NCI-H146 (cell line): ENCODE measurements around the gene PIM2.
A peak's percentile ranks its signal among the peaks of the same experiment; 100 is the strongest.

Experiments
- DNase-seq: peaks from one replicate; lab custom pipeline; 2025; lab: John Stamatoyannopoulos, UW

PIM2 gene

DNA sequence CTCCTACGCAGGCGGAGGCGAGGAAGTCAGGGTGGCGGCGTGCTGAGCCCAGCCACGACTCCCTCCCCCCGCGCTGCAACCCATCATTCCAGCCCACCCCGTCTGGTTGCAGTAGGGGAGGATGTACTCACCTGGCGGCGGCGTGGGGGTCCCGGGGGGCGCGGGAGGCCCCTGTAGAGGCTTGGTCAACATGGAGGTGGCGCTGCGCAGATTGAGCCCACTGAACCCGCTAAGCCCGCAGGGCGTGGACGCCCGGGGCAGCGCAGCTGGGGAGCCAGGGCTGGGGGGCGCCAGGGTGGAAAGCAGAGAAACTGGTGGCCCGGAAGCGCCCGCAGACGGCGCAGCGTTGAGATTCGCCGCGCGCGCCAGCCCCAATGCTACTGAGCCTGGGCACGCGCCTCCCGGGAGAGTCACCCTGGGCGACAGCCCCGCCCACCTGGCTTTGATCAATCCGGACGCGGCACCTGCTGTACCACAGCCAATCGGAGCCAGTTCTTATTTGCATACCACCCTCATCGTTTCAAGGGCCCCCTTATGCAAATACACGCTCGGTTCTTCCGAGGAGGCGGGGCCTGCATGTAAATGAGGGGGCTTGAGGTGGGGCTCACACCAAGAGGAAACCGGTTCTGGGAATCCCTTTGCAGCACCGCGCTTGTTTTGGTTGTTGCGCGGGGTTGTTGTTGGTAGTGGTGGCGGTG is at the start of gene PIM2:
PIM2 (minus strand) TSS at position 382 of the 698 bp plus-strand sequence; CDS start at position 192, 190 bp downstream.
- peak; percentile 97 for DNase-seq

DNA sequence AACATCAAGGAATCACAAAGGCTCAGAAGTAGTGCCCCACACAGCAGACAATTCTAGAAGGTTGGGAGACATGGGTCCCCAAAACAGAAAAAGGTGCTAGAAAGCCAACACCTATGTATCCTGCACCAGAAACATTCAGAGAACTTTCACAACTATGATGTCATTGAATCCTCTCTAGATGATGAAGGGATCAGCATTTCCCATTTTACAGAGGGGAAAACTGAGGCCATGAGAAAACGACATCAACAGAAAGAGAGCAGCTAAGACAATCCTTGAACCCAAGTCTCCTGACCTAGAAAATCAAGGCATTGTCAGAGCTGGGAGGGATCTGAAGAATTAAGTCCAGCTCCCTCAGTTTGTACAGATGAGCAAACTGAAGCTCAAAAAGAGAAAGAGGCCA is 49.6 kb upstream of the PIM2 start:
- no peak for DNase-seq

DNA sequence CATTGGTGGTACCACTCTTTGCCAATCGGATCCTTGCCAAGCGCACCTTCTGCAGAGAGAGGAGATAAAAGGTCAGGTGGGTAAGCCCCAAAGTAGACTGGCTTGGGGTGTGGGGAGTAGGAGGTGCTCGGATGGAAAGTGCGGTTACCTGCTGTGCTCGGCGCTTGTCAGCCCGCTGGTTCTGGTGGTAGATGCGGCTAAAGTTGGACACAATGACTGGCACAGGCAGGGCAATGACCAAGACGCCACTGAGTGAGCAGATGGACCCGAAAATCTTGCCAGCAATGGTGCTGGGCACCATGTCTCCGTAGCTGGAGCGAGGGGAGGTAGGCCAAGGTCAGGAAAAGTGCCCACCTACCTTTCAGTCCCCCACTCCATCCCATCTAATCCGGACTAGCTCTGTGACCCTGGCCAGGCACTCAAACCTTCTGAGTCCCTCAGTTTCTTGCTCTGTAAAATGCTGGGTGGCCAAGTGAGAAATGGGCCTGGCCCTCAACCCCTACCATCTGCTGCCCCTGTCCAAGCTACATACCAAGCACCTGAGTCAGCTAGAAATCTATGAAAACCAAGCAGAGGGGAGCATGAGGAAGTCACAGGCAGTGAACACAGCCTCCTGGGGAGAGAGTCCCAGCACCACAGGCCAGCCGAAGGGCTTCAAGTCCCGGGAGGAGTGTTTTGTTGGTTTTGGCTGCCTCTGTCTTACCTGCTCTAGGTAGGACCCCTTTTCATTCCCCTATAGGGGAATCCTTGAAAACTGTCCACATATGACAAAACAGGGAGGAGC is 48.2 kb upstream of the PIM2 start:
- DNase-seq: no peak

DNA sequence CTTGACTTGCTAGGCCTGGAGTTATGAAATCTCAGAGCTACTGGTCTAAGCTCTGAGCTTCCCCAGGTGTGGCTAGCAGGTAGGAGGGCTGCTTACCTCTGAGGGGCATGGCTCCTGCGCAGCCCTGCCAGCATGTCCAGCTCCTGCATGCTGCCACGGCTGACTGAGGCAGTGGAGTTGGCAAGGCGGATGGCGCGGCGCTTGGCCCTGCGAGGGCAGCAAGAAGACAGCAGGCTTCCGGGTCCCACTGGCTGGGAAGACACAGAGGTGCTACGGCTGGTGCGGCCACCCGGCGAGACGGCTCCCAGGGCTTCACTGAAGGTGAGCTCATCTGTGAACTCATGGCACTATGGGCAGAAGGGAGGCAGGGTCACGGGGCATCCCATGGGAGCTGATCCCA is 47.1 kb upstream of the PIM2 start:
- no peak for DNase-seq

DNA sequence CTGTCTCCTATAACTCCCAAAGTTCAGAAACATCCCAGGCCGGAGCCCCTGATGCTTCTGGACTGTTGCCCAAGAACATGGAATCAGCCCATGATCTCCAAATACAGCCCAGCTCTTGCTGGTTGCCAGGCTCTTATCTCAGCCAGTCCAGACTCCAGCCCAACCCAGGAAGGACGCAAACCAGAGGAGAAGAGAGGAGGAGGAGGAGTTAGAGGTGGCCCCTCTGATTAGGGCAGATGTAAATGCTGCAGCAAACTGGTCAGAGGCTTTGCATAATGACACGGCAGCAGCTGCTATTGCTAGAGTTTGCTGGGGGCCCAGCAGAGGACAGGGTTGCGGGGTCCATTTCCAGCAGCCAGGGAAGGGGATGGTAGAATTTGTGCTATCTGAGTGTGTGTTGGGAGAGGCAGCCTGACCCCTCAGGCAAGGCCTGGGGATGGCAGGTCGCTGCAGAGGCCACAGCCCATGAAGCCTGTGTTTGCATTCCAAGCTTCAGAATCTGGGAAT is 42.8 kb upstream of the PIM2 start:
- DNase-seq: no peak

DNA sequence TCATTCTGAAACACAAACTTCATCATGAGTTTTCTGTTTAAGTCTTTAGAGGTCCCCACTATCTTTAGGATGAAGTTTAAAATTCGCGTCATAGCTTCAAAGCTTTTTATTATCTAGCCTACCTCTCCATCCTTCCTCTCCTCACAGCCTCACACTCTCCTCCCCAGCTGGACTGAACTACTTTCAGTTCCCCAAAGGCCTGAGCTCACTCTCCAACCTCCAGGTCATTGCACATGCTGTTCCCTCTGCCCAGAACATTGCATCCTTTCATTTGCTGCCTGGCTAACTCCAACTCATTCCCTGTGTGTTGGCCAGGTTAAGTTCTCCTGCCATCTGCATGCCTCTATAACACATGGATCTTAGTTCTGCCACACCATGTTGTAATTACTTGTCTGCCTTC is 41.5 kb upstream of the PIM2 start:
- DNase-seq: no peak

DNA sequence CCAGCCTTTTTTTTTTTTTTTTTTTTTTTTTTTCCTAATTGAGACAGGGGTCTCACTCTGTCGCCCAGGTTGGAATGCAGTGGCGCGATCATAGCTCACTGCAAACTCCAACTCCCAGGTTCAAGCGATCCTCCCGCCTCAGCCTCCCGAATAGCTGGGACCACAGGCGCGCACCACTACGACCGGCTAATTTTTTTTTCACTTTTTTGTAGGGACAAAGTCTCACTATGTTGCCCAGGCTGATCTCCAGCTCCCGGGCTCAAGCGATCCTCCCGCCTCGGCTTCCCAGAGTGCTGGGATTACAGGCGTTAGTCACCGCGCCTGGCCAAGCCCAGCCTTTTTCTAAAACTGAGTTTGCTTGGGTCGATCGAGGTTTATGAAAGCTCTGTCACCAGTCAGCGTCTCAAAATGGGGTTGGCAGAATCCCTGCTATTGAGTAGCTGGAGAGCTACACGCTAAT is 39.8 kb upstream of the PIM2 start:
- peak; percentile 39 for DNase-seq

DNA sequence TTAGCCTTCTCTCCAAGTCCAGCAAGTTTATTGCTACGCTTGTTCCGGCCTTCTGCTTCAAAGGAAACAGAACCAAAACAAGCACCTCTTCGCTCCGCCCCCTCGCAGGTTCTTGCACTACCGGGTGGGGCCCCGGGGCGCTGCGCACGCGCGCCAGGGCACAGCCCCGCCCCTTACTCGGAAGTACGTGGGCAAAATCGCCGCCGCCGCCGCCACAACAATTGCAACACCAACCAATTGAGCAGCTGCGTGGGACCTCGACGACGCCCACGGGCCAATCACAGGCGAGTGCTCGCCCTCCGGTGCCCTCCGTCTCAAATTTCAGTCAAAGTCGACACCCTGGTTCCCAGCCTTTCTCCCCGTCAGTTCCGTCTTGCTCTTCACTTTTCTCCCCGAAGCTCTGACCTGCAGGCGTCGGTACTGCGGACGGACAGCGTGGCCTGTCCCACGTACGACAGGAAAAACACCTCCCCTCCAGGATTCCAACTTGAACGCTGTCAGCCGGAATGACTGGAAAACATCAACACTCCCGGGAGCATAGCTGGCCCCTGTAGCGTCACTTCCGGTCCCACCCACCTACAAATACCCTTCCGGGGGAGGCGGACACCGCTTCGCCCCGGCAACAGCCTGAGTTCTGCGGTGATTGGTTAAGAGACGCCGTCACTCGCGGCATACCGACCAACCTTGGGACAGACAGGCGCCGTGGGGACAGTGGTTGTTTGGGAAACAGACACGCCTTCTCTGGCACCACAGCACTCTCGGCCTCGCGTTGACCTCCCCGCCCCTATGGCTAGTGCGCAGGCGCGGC is 39.2 kb upstream of the PIM2 start:
- DNase-seq: peak; percentile 98

DNA sequence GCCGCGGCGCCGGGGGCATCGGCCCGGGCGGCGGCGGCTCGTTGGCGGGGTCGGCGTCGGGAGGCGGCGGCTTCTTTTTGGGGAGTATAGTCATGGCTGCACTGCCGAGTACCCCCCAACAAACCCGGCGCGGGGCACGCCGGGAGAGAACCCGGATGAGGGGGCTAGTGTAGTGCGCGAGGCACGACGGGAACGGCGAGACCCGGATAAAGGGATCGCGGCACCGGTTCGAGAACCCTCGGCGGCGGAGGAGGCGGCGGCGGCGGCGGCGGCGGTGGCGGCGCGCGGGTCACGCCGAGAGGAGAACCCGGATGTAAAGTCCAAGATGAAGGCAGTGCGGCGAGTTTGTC is 38.6 kb upstream of the PIM2 start, which contains the start of gene OTUD5:
OTUD5 (minus strand) TSS at position 131 of the 350 bp plus-strand sequence; CDS start at position 94, 37 bp downstream.
- DNase-seq: peak; percentile 73

DNA sequence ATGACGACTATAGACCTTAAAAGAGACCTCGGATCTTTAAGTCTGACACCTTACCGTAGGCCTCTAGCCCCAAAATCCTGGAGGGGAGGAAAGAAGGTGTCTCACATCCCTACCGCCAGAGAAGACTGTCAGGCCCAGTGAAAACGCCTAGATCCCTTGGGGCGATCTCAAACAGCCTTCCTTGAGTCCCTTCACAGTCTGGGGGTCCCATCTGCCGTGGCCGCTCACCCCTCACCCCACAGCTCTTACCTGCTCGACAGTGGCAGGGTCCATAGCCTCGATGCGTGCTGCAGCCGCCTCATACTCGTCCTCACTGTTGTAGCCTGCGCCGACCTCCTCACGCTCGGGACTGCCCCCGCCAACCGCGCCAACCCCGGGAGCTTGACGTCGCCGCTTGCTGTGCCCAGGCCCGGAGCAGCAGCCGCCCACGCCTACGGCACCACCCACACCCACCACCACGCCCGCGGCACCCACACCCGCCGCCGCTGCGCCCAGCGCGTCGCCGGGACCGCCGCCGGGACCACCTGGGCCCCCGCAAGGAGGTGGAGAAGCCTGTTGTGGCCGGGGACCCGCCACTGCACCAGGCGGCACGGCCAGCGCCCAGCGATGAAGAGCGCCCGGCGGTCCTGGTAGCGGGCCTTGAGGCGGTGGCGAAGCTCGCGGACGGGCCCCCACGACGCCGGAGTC is 38.0 kb upstream of the PIM2 start:
- peak; percentile 6 for DNase-seq

DNA sequence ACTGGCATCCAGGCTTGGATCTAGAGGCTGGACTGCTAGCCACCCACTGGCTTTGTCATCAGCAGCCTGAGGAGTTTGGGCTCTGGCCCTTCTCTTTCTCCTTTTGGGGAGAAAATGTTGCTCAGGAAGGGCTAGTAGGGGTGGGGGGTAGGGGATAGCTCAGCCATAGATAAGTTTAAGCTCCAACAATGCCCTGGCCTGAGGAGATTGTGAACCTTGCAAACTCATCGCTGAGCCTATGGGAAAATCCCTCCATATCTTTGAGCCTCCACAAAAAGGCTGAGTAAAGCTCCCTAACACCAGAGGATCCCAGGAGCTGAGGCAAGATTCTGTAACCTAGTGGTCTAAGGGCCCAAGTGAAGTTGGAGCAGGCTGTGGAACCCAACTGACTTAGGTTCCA is 29.8 kb upstream of the PIM2 start:
- no peak for DNase-seq

DNA sequence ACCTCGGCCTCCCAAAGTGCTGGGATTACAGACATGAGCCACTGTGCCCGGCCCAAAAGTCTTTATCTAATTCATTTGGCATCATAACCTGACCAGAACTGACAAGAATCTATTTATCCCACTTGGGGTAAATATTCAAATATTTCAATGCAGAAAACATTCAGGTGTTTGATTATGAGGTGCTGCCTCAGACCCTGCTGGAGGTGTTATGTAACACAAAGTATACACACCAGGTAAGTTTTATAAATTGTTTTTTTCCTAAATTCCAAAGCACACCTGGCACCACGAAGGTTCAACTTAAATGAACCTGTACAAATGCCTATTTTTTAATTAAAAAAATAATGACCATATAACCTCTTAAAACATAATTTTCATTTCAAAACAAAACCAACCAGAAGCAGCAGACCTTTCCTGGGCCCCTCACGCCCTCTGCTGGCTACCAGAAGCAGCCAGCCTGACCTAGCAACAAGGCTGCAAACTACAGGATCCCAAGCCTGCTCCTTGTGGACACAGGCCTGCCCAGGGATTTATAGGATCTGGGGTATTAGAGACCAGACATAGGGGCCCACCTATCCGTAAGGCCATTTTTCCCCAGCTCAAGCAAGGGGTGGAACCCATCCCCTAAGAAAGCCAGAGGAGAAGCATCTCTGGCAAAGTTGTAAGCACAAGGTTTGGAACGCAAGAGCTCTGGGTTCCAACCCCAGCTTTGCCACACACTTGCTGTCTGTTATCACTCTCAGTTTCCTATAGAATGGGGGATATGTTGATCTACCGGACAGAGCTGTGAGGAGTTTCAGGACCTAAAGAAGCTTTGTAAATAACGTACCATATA is 26.9 kb upstream of the PIM2 start:
- DNase-seq: peak; percentile 24

DNA sequence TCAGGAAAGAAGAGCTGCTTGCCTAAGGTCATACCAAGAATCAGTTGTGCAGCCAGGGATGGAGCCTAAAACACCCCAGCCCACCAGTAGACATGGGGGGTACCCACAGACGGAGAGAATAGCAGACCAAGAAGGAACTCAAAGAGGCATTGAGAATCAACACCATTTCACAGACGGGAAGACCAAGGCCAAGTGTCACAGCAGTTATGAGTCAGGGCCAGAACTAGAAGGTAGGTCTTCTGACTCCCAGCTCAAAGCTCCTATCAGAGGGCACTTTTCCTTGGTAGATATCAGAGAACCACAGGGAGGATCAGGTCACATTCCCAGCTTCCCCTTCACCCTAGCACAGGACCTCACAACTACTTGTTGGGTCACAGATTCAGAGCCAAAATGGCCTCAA is 24.1 kb upstream of the PIM2 start:
- DNase-seq: no peak

DNA sequence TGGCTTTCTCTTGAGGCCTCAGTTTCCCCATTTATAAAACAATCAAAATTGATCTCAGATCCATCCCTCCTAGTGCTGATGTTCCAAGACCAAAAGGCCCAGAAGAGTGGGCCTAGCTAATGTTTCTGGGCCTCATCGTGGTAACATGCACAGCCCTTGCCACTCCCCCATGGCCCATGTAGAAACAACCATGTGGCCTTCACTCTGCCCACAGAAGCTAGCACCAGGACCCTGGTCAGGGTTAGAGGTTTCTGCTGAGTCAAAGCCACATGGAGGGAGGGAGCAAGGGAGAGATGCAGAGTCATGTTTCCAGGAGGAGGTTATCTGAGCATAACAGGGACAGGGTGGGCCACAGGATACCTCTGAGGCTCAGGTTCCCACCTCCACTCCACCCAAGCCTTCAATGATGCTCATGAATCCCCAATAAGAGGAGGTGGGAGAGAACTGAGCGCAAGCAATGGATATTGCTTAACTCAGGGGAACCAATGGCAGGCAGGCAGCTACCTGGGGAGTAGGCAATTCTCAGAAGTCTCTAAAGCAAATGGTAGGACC is 21.7 kb upstream of the PIM2 start:
- DNase-seq: no peak

DNA sequence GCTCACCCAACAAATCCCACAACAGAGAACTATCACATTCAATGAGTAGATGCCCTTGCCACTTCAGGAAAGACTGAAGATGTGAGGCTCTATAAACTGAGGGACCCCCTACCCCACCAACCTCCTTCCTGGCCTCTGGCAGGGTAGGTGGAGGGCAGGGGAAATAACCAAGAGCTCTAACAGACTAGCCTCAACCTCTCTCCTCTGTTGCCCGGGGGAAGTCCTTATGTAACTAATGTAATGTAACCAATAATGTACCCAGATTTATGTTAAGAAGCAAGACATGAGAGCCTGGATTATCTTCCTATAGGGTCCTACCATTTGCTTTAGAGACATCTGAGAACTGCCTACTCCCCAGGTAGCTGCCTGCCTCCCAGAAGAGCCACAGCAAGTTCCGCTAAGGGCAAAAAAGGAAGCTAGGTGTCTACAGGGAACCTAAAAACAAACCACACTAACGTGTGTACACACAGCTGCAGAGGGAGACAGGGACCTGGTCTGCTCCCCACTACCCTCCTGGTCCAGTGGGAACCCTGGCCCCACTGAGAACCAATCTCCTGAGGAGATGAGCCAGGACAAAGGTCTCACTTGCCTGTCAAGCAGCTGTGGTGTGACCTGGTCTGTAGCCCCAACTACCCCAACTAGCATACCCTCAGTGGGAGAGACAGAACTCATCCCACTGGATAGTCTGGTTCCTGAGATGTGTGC is 20.9 kb upstream of the PIM2 start:
- no peak for DNase-seq

DNA sequence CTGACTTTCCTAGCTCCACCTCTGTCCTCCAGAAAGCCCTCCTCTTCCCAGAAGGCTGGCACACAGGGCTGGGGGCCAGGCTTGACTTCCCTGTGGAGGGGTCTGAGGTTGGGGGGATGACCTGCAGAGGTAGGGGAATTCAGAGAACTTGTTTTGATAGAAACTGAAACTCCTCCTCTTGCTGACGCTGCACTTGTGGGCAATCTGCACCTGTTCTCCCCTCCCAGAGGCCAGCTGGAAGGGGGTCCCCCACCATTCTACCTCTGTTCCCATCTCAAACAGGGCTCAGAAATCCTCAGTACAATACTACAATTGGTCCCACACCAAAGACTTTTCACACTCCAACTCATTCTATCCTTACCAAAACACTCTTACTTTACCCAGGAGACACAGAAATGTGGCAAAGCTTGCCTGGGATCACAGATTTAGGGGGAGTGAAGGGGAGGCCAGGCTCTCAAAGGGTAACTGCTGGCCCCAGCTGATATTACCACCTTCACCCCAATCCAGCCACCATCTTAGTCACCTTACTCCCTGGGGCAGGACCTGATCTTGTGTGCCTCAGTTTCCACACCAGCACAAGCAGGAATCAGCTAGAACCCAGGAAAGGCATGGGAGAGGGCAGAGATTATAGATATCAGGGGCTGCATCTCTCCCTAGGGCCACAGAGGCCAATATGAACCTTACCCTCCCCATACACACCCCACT is 20.0 kb upstream of the PIM2 start:
- DNase-seq: no peak

DNA sequence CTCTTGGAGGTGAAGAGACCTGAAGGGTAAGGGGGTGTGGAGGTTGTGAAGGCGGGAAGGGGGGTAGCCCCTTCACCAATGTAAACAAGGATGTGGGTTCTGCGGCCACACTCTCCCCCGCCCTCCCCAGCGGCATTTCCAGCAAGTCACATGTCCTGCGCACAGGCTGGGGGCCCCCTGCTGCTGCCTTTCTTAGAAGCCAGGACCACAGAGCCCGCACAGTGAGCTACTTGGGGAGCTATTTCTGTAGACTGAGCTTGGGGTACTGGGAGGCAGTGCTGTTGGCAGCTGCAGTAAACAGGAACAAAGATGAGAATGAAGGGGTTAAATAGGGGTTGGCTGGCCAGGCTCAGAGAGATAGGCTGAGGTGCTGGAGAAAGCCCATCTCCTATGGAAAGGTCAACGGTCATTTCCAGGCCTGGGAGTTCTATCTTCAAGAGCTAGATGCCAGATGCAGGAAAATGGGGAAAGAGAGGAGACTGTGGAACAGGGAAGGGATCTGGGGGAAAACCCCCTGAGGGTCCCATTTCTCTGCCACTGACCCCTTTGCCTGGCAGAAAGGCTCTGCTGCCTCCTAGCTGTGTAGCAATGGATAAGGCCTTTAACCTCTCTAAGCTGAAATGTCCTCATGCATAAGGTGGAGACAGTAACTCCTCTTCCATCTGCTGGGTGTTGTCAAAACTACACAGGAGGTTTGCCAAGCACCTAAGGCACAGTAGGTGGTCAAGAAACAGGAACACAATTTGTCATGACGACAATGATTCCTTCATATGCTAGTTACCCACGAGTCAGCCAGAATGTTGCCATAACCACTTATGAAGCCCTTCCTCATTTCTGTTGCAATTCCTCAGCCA is 18.5 kb upstream of the PIM2 start:
- DNase-seq: no peak

DNA sequence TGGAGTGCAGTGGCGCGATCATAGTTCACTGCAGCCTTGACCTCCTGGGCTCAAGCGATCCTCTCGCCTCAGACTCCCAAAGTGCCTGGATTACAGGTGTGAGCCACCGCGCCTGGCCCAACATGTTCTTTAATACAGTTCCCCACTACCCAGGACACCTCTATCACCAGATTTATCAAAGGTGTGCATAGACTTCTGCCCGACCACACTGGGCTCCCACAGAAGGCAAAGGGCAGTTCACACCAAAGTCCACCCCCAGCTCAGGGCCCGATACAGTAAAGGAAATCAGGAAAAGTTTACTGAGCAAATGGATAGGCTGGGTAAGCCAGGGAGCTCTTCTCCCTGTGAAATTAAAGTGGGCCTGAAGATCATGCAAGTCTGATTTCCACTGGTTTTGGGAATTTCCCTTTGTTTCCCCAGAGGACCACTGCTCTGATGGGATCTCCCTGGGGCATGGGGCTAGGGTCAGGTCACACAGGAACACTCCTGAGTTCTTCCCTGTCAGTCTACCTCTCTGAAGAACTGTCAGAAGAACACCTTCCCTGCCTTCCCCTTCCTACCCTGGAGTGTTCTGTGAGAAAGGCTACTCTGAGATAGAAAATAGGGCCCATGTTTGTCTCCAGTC is 17.7 kb upstream of the PIM2 start:
- no peak for DNase-seq
